Measurements from ENCODE around the gene SELENOM. TPM values are rescaled to one million over a fixed set of nuclear protein-coding genes. Genes with fewer than 3 reads are reported as not detected.

SELENOM gene
- total RNA-seq, 1 donor from 2014 or later = 228 TPM

GRCh38 chr22:31107894-31108218, 488 bp upstream of the SELENOM start:
- H3K9me3 Mint-ChIP-seq (ENCODE audit: low read depth) = no peaks in the 10 kb centered on the region
- peak overlapping the region; percentile 92 for H3K4me3 Mint-ChIP-seq (ENCODE audit: unreplicated experiment)
- no peak for DNase-seq (ENCODE audit: low spot score)
- no peaks in the 10 kb centered on the region for H3K27me3 Mint-ChIP-seq (ENCODE audit: low read depth)
- H3K4me1 Mint-ChIP-seq (ENCODE audit: low read depth) = peaks cover 28% of the 10 kb centered on the region
- peaks cover 2% of the 10 kb centered on the region for H3K36me3 Mint-ChIP-seq (ENCODE audit: low read depth)
- TF ChIP-seq CTCF (IDR thresholded peaks at IDR 0.05) = peak; percentile 33
- H3K27ac Mint-ChIP-seq (ENCODE audit: unreplicated experiment) = peak overlapping the region; percentile 83

GRCh38 chr22:31106731-31107177, 614 bp downstream of the SELENOM start:
- peaks cover 2% of the 10 kb centered on the region for H3K36me3 Mint-ChIP-seq (ENCODE audit: low read depth)
- H3K27ac Mint-ChIP-seq (ENCODE audit: unreplicated experiment) = peak overlapping the region; percentile 93
- no peak for DNase-seq (ENCODE audit: low spot score)
- H3K27me3 Mint-ChIP-seq (ENCODE audit: low read depth) = no peaks in the 10 kb centered on the region
- H3K4me1 Mint-ChIP-seq (ENCODE audit: low read depth) = peaks cover 39% of the 10 kb centered on the region
- H3K9me3 Mint-ChIP-seq (ENCODE audit: low read depth) = no peaks in the 10 kb centered on the region
- no peak for TF ChIP-seq CTCF (IDR thresholded peaks at IDR 0.05)
- peak overlapping the region; percentile 92 for H3K4me3 Mint-ChIP-seq (ENCODE audit: unreplicated experiment)

DNA sequence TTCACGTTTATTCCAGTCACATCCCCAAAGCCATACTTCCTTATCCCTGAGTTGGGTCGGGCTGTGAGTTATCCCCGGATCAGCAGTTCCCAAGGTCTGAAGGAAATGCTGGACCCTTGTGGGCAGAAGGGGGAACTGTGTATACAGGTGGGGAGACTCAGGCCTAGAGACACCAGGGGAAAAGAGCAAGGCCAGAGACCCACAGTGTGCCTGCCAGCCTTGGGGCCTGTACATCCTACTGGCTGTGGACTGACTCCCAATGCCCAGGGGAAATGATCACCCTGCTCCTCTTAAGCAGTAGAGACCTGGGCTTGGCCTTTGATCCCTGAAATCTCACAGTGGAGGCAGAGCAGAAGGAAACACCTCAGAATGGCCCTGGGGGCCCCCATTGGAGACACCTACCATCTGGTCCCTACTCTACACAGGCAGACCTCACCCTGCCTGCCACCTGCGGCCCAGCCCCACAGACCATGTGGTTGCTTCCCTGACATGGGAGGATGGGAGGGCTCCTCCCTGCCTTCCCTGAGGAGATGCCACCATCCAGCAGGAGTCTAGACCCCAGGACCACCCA, 1.3 kb downstream of the SELENOM start:
- Mint-ChIP-seq H3K4me3 (ENCODE audit: unreplicated experiment) (peak overlapping the region; percentile 92), H3K36me3 (ENCODE audit: low read depth) (peaks cover 4% of the 10 kb centered on the region), H3K4me1 (ENCODE audit: low read depth) (peaks cover 43% of the 10 kb centered on the region), H3K9me3 (ENCODE audit: low read depth) (no peaks in the 10 kb centered on the region), H3K27ac (ENCODE audit: unreplicated experiment) (peak overlapping the region; percentile 93), H3K27me3 (ENCODE audit: low read depth) (no peaks in the 10 kb centered on the region)
- TF ChIP-seq CTCF (IDR thresholded peaks at IDR 0.05) = peak; percentile 36
- no peak for DNase-seq (ENCODE audit: low spot score)

DNA sequence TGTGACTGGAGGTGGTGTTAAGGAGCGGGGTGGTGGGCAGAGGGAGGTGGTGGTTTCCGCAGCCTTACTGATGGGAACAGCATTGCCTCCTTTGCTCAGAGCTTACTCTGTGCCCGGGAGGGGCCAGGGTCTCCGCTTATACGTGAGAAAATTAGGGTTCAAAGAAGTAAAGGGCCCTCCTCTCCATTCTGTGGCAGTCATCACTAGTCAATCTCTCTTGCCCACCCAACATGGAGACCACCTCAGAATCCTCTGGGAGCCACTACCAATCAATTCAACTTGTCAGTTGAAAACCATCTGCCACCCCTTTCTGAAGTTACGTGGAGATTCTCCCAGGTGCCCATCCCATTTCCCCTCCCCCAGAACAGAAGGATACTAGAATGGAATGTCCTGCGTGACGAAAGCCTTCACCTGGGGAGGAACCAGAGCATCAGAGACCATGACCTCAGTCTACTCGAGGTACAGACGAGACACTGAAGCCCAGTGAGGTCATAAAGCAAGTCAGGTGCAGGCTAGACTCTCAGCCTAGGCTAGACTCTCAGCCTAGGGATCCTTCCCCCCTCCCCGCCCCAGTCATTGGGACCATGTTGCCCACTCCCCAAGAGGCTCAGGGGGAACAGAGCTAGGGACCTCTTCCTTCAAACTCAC, 2.0 kb downstream of the SELENOM start:
- Mint-ChIP-seq H3K4me1 (ENCODE audit: low read depth) (peaks cover 44% of the 10 kb centered on the region), H3K4me3 (ENCODE audit: unreplicated experiment) (peak overlapping the region; percentile 92), H3K36me3 (ENCODE audit: low read depth) (peaks cover 4% of the 10 kb centered on the region), H3K9me3 (ENCODE audit: low read depth) (no peaks in the 10 kb centered on the region), H3K27ac (ENCODE audit: unreplicated experiment) (peak overlapping the region; percentile 93), H3K27me3 (ENCODE audit: low read depth) (no peaks in the 10 kb centered on the region)
- no peak for DNase-seq (ENCODE audit: low spot score)
- TF ChIP-seq CTCF (IDR thresholded peaks at IDR 0.05) = no peak

DNA sequence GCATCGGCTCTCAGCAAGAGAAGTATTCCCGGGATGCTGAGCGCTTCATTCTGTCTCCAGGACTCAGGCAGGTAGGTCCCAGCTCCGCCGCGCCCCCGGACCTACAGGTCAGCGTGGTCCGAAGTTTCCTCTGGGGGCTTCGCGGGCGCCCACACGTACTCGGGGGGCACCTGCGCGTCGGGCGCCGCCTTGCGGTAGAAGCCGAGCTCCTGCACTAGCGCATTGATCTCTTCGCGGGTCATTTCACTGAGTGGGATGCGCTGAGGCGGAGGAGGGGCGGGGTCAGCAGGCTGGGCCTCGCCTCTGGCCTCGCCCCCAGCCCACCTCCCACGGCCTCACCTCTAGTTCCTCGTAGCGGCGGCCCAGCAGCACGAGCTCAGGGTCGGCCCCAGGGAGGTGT, 2.5 kb downstream of the SELENOM start:
- DNase-seq (ENCODE audit: low spot score) = no peak
- Mint-ChIP-seq H3K9me3 (ENCODE audit: low read depth) (no peaks in the 10 kb centered on the region), H3K4me3 (ENCODE audit: unreplicated experiment) (no peak overlapping the region), H3K4me1 (ENCODE audit: low read depth) (peaks cover 44% of the 10 kb centered on the region), H3K27me3 (ENCODE audit: low read depth) (no peaks in the 10 kb centered on the region), H3K36me3 (ENCODE audit: low read depth) (peaks cover 4% of the 10 kb centered on the region), H3K27ac (ENCODE audit: unreplicated experiment) (no peak overlapping the region)
- peak; percentile 41 for TF ChIP-seq CTCF (IDR thresholded peaks at IDR 0.05)

Data from chondrocyte (in vitro differentiated cells).